A673 (cell line): ENCODE measurements around the gene KMO. TPM values are rescaled to one million over a fixed set of nuclear protein-coding genes. Genes with fewer than 3 reads are reported as not detected.

Experiments used
- BruUV-seq: library from RNA; stranded (reverse); fragments of 400-500 nt; replicated peaks from 2 replicates; lab custom pipeline; 2021; lab: Mats Ljungman, UMichigan
- CTCF ChIA-PET: fragments of 300-600 bp; sonication (Branson Sonifier 250); formaldehyde crosslinking; loops from one replicate; lab custom pipeline; 2022; ENCODE audit warnings: antibody characterized with exemption; lab: Charles Lee
- POLR2A ChIA-PET: fragments of 300-600 bp; sonication (Branson Sonifier 250); formaldehyde crosslinking; loops from one replicate; lab custom pipeline; 2022; ENCODE audit warnings: antibody characterized with exemption; ENCODE audit not compliant: low non-redundant PET; lab: Charles Lee
- DNase-seq: peaks from one replicate; pipeline ENCODE4 v3.0.0-alpha.2; 2015; ENCODE audit warnings: low spot score
- H3K27ac ChIP-seq: fragments of 200-600 bp; sonication (generic); 2 replicates; pipeline ENCODE4 v1.5.1; 2016; ENCODE audit warnings: mixed run types, low read depth, mild to moderate bottlenecking, mixed read lengths, antibody characterized with exemption, low read length; ENCODE audit not compliant: poor library complexity, severe bottlenecking
- H3K27me3 ChIP-seq: fragments of 200-600 bp; sonication (generic); replicated peaks from 2 replicates; pipeline ENCODE4 v1.6.1; 2017; ENCODE audit warnings: mixed run types, low read depth, mild to moderate bottlenecking, mixed read lengths, antibody characterized with exemption, low read length; ENCODE audit not compliant: insufficient read depth, poor library complexity
- H3K36me3 ChIP-seq: fragments of 200-600 bp; sonication (generic); 2 replicates; pipeline ENCODE4 v1.6.1; 2016; ENCODE audit warnings: mixed run types, mild to moderate bottlenecking, mixed read lengths, antibody characterized with exemption, low read length; ENCODE audit not compliant: insufficient read depth, poor library complexity, severe bottlenecking
- H3K4me1 ChIP-seq: fragments of 200-600 bp; sonication (generic); 2 replicates; pipeline ENCODE4 v1.6.1; 2017; ENCODE audit warnings: mixed run types, mild to moderate bottlenecking, mixed read lengths, antibody characterized with exemption, low read length; ENCODE audit not compliant: insufficient read depth, poor library complexity, severe bottlenecking
- H3K4me3 ChIP-seq: fragments of 200-600 bp; sonication (generic); 2 replicates; pipeline ENCODE4 v1.5.1; 2016; ENCODE audit warnings: low read depth, mixed run types, mild to moderate bottlenecking, mixed read lengths, low read length; ENCODE audit not compliant: poor library complexity, severe bottlenecking
- H3K9me3 ChIP-seq: fragments of 200-600 bp; sonication (generic); 2 replicates; pipeline ENCODE4 v1.6.1; 2016; ENCODE audit warnings: mixed run types, low read depth, mild to moderate bottlenecking, mixed read lengths, antibody characterized with exemption, low read length; ENCODE audit not compliant: poor library complexity, severe bottlenecking
- EZH2 ChIP-seq: fragments of 200-600 bp; sonication (generic); IDR thresholded peaks from 2 replicates; pipeline ENCODE4 v1.6.1; 2017; ENCODE audit warnings: borderline replicate concordance, low read depth, mild to moderate bottlenecking, mixed read lengths, antibody characterized with exemption, low read length; ENCODE audit not compliant: poor library complexity, severe bottlenecking
- intact Hi-C: fragments of 100-400 bp; cut with micrococcal nuclease; formaldehyde crosslinking; loops from one replicate; pipeline ENCODE4 v1.10.0; 2022; ENCODE audit not compliant: unreplicated experiment
- total RNA-seq: library from RNA; stranded (reverse); gene quantifications from 2 replicates; pipeline ENCODE4 v1.2.3, GENCODE V29; 2021
- TF ChIP-seq, protein P1 (sequence below): fragments of 300-800, 200-600 bp; sonication (generic); conservative IDR thresholded peaks from 2 replicates; pipeline ENCODE4 v1.5.1; 2017; ENCODE audit warnings: low read depth, mild to moderate bottlenecking, antibody characterized with exemption, low read length, moderate library complexity, mixed read lengths

KMO gene
- total RNA-seq, 1 experiment from 2014 or later: 11.8 TPM

DNA sequence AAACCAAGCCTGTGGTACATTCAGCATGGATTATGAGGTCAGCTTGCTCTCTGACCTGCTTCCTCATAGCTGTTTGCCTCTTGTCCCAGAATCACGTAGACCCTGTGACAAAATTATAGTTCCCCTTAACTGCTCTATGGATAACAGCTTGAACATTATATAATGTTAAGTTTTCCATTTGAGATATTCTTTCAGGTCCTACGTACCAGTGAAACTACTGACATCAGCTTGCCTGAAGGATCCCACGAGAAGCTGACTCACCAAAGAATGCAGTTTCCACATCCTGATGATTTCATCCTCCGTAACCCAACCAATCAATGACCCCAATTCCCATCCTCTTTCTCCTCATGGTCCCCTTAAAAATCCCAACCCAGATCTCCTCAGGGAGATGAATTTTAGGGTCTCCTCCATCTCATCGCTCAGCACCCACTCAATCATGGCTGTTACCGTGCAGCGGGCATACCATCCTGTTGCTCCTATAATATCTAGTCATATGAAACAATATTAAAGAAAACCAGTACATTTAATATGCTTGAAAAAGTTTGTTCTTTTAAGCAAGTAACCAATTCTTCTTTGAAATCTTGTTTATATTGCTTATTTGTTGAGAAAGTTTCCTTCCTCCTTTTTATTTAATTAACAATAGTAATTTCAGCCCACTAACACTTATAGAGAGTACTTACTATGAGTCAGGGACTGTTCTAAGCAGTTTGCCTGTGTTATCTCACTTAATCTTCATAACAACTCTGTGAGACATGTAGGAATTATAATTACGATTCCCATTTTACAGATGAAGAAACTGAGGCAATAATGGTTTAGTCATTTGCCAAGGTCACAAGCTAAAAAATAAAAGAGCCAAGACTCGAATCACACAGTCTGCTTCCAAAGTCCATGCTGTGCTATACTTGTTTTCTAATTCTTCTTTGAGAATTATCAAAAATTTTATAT lies 80.6 kb downstream of the KMO start:
- CTCF ChIA-PET: no interaction called here
- intact Hi-C loops: loop anchor here (5.0 to 10.0 kb wide), 2 partner anchors 219 to 402 kb away; no protein-coding TSS in a partner anchor
- Histone ChIP-seq H3K27me3 (no peaks in the 10 kb centered on the region), H3K4me1 (no peaks in the 10 kb centered on the region), H3K27ac (no peak overlapping the region), H3K36me3 (no peaks in the 10 kb centered on the region), H3K4me3 (no peak overlapping the region), H3K9me3 (no peaks in the 10 kb centered on the region)
- no peak for DNase-seq
- BruUV-seq: no TSS peak
- TF ChIP-seq, protein P1, sequence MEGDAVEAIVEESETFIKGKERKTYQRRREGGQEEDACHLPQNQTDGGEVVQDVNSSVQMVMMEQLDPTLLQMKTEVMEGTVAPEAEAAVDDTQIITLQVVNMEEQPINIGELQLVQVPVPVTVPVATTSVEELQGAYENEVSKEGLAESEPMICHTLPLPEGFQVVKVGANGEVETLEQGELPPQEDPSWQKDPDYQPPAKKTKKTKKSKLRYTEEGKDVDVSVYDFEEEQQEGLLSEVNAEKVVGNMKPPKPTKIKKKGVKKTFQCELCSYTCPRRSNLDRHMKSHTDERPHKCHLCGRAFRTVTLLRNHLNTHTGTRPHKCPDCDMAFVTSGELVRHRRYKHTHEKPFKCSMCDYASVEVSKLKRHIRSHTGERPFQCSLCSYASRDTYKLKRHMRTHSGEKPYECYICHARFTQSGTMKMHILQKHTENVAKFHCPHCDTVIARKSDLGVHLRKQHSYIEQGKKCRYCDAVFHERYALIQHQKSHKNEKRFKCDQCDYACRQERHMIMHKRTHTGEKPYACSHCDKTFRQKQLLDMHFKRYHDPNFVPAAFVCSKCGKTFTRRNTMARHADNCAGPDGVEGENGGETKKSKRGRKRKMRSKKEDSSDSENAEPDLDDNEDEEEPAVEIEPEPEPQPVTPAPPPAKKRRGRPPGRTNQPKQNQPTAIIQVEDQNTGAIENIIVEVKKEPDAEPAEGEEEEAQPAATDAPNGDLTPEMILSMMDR: no peak
- no peak for TF ChIP-seq EZH2
- POLR2A ChIA-PET: no interaction called here

DNA sequence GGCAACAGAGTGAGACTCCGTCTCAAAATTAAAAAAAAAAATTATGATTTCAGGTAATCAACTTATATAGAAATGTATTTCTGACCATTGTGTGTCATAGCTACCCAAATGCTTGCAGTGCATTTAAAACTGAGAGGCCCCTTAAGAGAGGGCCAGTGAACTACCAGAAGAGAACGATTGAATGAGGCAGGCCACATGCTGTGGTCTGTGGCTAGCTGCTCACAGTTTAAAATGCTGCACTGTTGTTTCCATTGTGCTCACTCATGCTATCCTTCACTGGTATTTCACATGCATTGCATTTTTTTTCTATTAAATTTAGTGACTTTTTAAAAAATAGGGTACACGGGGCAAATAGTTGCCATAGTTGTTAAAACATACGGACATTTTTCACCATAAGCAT lies 82.0 kb downstream of the KMO start:
- Histone ChIP-seq H3K4me1 (no peaks in the 10 kb centered on the region), H3K36me3 (no peaks in the 10 kb centered on the region), H3K9me3 (no peaks in the 10 kb centered on the region), H3K27me3 (no peaks in the 10 kb centered on the region), H3K27ac (no peak overlapping the region), H3K4me3 (no peak overlapping the region)
- no peak for DNase-seq
- TF ChIP-seq, protein P1: no peak
- TF ChIP-seq EZH2: no peak
- intact Hi-C loops: loop anchor here (5.0 to 10.0 kb wide), 2 partner anchors 218 to 401 kb away; no protein-coding TSS in a partner anchor
- ChIA-PET CTCF (no interaction called here), POLR2A (no interaction called here)
- BruUV-seq: no TSS peak

DNA sequence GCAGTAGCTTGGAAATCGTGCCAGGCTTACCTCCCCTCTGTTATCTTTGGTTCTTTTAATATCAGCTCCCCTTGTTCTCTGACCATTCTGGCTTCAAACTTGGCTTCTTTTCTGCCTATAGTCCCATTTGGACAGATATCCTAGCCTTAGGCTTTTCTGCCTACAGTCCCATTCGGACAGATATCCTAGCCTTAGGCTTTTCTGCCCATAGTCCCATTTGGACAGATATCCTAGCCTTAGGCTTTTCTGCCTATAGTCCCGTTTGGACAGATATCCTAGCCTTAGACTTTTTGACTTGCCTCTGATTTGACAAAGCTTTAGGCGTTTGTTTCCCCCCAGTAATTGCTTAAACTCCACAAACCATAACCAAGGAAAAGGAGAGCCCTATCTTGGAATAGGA lies 82.4 kb downstream of the KMO start:
- ChIA-PET POLR2A (no interaction called here), CTCF (no interaction called here)
- TF ChIP-seq, protein P1: no peak
- no peak for TF ChIP-seq EZH2
- H3K27ac ChIP-seq: no peak overlapping the region
- BruUV-seq: no TSS peak
- H3K4me3 ChIP-seq: no peak overlapping the region
- H3K36me3 ChIP-seq: no peaks in the 10 kb centered on the region
- intact Hi-C loops: loop anchor here (5.0 to 10.0 kb wide), 2 partner anchors 218 to 400 kb away; no protein-coding TSS in a partner anchor
- no peaks in the 10 kb centered on the region for H3K4me1 ChIP-seq
- no peaks in the 10 kb centered on the region for H3K27me3 ChIP-seq
- no peak for DNase-seq
- no peaks in the 10 kb centered on the region for H3K9me3 ChIP-seq
